Lung (tissue), 12 donors: Measurements from ENCODE around the gene STRADA. TPM values are rescaled to one million over a fixed set of nuclear protein-coding genes. Genes with fewer than 3 reads are reported as not detected.

Source experiments
- ATAC-seq: fragments of 200-7000 bp; cut with Tn5 transposase; one replicate; pipeline ENCODE4 v1.9.1; 2020; ENCODE audit warnings: moderate number of reproducible peaks; ENCODE audit not compliant: insufficient read depth, low FRiP score
- DNase-seq, 3 donors: peaks; one replicate each; pipeline ENCODE4 v3.0.0-alpha.2; 2013 to 2017
- H3K27ac ChIP-seq, 2 donors: one replicate each; pipeline ENCODE4 v1.5.1; 2013; ENCODE audit warnings: mild to moderate bottlenecking in 2 of 2, moderate library complexity in 2 of 2, control low read depth in 1 of 2, inconsistent platforms in 1 of 2, low read depth in 1 of 2, low read length in 1 of 2
- H3K27me3 ChIP-seq, 3 donors: one replicate each; pipeline ENCODE4 v1.5.1; 2013; ENCODE audit warnings: low read length in 2 of 3; ENCODE audit not compliant: control insufficient read depth in 3 of 3, insufficient read depth in 3 of 3
- H3K36me3 ChIP-seq, 4 donors: one replicate each; pipeline ENCODE4 v1.5.1; 2013; ENCODE audit warnings: low read length in 4 of 4, mild to moderate bottlenecking in 1 of 4, moderate library complexity in 1 of 4; ENCODE audit not compliant: control insufficient read depth in 4 of 4, insufficient read depth in 4 of 4
- H3K4me1 ChIP-seq, 5 donors: one replicate each; pipeline ENCODE4 v1.5.1; 2013; ENCODE audit warnings: low read length in 5 of 5, mild to moderate bottlenecking in 2 of 5, moderate library complexity in 1 of 5; ENCODE audit not compliant: control insufficient read depth in 5 of 5, insufficient read depth in 5 of 5
- H3K4me3 ChIP-seq: one replicate; pipeline ENCODE4 v1.5.1; 2013; ENCODE audit warnings: mild to moderate bottlenecking, control low read depth, moderate library complexity
- H3K9ac ChIP-seq, 2 donors: one replicate each; pipeline ENCODE4 v1.5.1; 2013; ENCODE audit warnings: low read length in 2 of 2, control low read depth in 1 of 2; ENCODE audit not compliant: insufficient read depth in 1 of 2
- H3K9me3 ChIP-seq, 4 donors: one replicate each; pipeline ENCODE4 v1.5.1; 2013; ENCODE audit warnings: low read length in 3 of 4, mild to moderate bottlenecking in 1 of 4, moderate library complexity in 1 of 4; ENCODE audit not compliant: control insufficient read depth in 4 of 4, insufficient read depth in 3 of 4
- CTCF ChIP-seq: IDR thresholded peaks from 2 replicates; pipeline ENCODE4 v1.5.1; 2012; ENCODE audit warnings: mild to moderate bottlenecking; ENCODE audit errors: control extremely low read depth, extremely low read depth
- WGBS, 2 donors: extraction: QIAGEN DNeasy Blood & Tissue Kit; methylation state at CpG; one replicate each; pipeline ENCODE4 v1.1.7; 2013; 5-methylcytosine and 5-hydroxymethylcytosine counted together
- polyA plus RNA-seq, 2 donors: library from polyadenylated mRNA; stranded (reverse); fragments of 200-250 nt; gene quantifications; one replicate each; pipeline ENCODE4 v1.2.1, GENCODE V29; 2013
- total RNA-seq, 2 donors: library from RNA; depleted of rRNA in 1 of 2; stranded (reverse); fragments of >200 nt in 1 of 2; gene quantifications; one replicate each; pipeline ENCODE4 v1.2.1, GENCODE V29; 2014 to 2021
- donor health status: control.
- donor health status: control.
- donor health status: Bipolar disorder and iron deficiency.
- donor health status: healthy.
- donor health status: DM: yes; HTN: yes; CAD: no.

The STRADA gene
- total and polyA plus RNA-seq, 4 donors: 20.7 to 48.8 (median 28.4) TPM

GRCh38 chr17:63754046-63754445 lies 12.4 kb upstream of the STRADA start:
- WGBS, 2 donors: 41 to 91% methylated on average over 3 of the region's 3 CpGs
- no peaks in the 10 kb centered on the region for H3K4me1 ChIP-seq
- H3K27ac ChIP-seq: no peak overlapping the region
- no peak overlapping the region for H3K4me3 ChIP-seq
- no peaks in the 10 kb centered on the region for H3K27me3 ChIP-seq
- peaks cover 31 to 60% (median 39%) of the 10 kb centered on the region in 4 donors for H3K36me3 ChIP-seq
- TF ChIP-seq CTCF: no peak
- no peak for ATAC-seq
- no peaks in the 10 kb centered on the region for H3K9me3 ChIP-seq
- DNase-seq: no peak
- H3K9ac ChIP-seq: no peak overlapping the region

GRCh38 chr17:63753215-63753614 lies 11.6 kb upstream of the STRADA start:
- H3K9me3 ChIP-seq: no peaks in the 10 kb centered on the region
- H3K27me3 ChIP-seq: no peaks in the 10 kb centered on the region
- WGBS, 2 donors: 83 to 84% methylated on average over 1 of the region's 1 CpG
- no peak overlapping the region for H3K4me3 ChIP-seq
- DNase-seq (no peak), ATAC-seq (no peak)
- no peak overlapping the region for H3K9ac ChIP-seq
- H3K27ac ChIP-seq: no peak overlapping the region
- no peak for TF ChIP-seq CTCF
- peaks cover 31 to 58% (median 40%) of the 10 kb centered on the region in 4 donors for H3K36me3 ChIP-seq
- H3K4me1 ChIP-seq: no peaks in the 10 kb centered on the region

- ATAC-seq (no peak), DNase-seq (no peak)
- no peaks in the 10 kb centered on the region for H3K4me1 ChIP-seq
- 86 to 100% methylated on average over 1 of the region's 1 CpG for WGBS, 2 donors
- no peak for TF ChIP-seq CTCF
- no peak overlapping the region for H3K27ac ChIP-seq
- H3K9ac ChIP-seq: no peak overlapping the region
- H3K9me3 ChIP-seq: no peaks in the 10 kb centered on the region
- no peaks in the 10 kb centered on the region for H3K27me3 ChIP-seq
- no peak overlapping the region for H3K4me3 ChIP-seq
- peaks cover 31 to 53% (median 39%) of the 10 kb centered on the region in 4 donors for H3K36me3 ChIP-seq
Measured at GRCh38 chr17:63752707-63753106, 11.1 kb upstream of the STRADA start.

- DNase-seq: peak in 1 of 3 donors; percentile 13
- 15 to 47% methylated on average over 8 of the region's 8 CpGs for WGBS, 2 donors
Measured at GRCh38 chr17:63751806-63752205, 10.2 kb upstream of the STRADA start.

More at GRCh38 chr17:63751806-63752205, 10.2 kb upstream of the STRADA start:
- H3K27me3 ChIP-seq: no peaks in the 10 kb centered on the region
- no peak overlapping the region for H3K4me3 ChIP-seq
- no peaks in the 10 kb centered on the region for H3K9me3 ChIP-seq
- H3K9ac ChIP-seq: no peak overlapping the region
- peaks cover 28 to 52% (median 38%) of the 10 kb centered on the region in 4 donors for H3K36me3 ChIP-seq
- no peak overlapping the region for H3K27ac ChIP-seq
- no peaks in the 10 kb centered on the region for H3K4me1 ChIP-seq
- no peak for TF ChIP-seq CTCF
- ATAC-seq: no peak
